ENCODE data around the gene BARHL1.

DNA sequence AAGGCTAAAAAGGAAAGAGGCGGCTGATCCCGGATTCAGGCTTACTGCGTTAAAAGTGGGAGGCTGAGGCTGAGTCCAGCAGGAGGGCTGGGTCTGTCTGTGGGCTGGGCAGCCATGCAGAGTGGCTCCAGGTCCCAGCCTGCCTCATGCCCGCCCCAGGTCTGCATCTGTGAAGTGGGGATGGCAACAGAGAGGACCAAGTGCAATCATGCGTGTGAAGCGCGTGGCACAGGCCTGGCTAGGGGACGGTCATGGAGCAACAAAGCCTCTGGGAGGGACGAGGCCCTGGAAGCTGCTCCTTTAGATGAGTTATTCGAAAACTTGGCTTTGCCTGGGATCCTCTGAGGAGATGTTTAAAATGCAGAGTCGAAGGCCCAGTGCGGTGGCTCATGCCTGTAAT, 30.4 kb upstream of the BARHL1 start:
- TF ChIP-seq, protein P1, sequence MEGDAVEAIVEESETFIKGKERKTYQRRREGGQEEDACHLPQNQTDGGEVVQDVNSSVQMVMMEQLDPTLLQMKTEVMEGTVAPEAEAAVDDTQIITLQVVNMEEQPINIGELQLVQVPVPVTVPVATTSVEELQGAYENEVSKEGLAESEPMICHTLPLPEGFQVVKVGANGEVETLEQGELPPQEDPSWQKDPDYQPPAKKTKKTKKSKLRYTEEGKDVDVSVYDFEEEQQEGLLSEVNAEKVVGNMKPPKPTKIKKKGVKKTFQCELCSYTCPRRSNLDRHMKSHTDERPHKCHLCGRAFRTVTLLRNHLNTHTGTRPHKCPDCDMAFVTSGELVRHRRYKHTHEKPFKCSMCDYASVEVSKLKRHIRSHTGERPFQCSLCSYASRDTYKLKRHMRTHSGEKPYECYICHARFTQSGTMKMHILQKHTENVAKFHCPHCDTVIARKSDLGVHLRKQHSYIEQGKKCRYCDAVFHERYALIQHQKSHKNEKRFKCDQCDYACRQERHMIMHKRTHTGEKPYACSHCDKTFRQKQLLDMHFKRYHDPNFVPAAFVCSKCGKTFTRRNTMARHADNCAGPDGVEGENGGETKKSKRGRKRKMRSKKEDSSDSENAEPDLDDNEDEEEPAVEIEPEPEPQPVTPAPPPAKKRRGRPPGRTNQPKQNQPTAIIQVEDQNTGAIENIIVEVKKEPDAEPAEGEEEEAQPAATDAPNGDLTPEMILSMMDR (IDR thresholded peaks at IDR 0.05), result no peak
- TF ChIP-seq NFYB (CRISPR knock-in tag; conservative IDR thresholded peaks at IDR 0.05; ENCODE audit: low read depth) (no peak), PREB (CRISPR knock-in tag; IDR thresholded peaks at IDR 0.05; ENCODE audit: borderline replicate concordance) (no peak), ESRRA (CRISPR knock-in tag; IDR thresholded peaks at IDR 0.05; ENCODE audit: borderline replicate concordance) (no peak), SMAD3 (CRISPR knock-in tag; IDR thresholded peaks at IDR 0.05; ENCODE audit: borderline replicate concordance) (no peak), CBFB (CRISPR knock-in tag; IDR thresholded peaks at IDR 0.05; ENCODE audit: low read depth) (no peak)
- TF ChIP-seq, protein P2, sequence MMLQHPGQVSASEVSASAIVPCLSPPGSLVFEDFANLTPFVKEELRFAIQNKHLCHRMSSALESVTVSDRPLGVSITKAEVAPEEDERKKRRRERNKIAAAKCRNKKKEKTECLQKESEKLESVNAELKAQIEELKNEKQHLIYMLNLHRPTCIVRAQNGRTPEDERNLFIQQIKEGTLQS (CRISPR knock-in tag; conservative IDR thresholded peaks at IDR 0.05), result no peak

All from WTC11 (cell line).